MM.1S (cell line): ENCODE results near the gene SAMD4A.

Experiments used
- EZH2 ChIP-seq: fragments of 300-600 bp; sonication (generic); optimal IDR thresholded peaks from 2 replicates; pipeline ENCODE3; 2017; ENCODE audit warnings: low read depth, mild to moderate bottlenecking, antibody characterized with exemption, low read length, mixed read lengths
- EZH2phosphoT487 ChIP-seq: fragments of 300-600 bp; sonication (generic); IDR thresholded peaks from 2 replicates; pipeline ENCODE4 v1.6.1; 2018; ENCODE audit warnings: antibody characterized with exemption, low read length
- TF ChIP-seq, protein P1 (sequence below): fragments of 300-600 bp; sonication (generic); IDR thresholded peaks from 2 replicates; pipeline ENCODE4 v1.5.1; 2016; ENCODE audit warnings: antibody characterized with exemption, low read length, mixed read lengths

DNA sequence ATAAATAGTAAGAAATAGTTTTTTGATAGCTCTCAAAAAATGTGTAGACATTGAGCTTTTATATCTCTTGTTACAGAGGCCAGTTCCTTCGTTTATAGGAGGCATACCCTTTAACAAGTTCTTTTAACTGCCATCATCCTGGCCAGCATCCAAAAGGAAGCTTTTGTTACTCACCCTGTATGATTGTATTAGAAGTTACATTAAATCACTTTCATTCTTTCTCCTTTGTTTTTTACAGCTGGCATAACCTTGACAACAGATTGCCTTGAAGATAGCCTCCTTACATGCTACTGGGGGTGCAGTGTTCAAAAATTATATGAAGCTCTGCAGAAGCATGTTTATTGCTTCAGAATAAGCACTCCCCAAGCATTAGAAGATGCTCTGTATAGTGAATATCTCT is 37.1 kb upstream of the SAMD4A start:
- TF ChIP-seq EZH2 (no peak), EZH2phosphoT487 (no peak)
- TF ChIP-seq, protein P1, sequence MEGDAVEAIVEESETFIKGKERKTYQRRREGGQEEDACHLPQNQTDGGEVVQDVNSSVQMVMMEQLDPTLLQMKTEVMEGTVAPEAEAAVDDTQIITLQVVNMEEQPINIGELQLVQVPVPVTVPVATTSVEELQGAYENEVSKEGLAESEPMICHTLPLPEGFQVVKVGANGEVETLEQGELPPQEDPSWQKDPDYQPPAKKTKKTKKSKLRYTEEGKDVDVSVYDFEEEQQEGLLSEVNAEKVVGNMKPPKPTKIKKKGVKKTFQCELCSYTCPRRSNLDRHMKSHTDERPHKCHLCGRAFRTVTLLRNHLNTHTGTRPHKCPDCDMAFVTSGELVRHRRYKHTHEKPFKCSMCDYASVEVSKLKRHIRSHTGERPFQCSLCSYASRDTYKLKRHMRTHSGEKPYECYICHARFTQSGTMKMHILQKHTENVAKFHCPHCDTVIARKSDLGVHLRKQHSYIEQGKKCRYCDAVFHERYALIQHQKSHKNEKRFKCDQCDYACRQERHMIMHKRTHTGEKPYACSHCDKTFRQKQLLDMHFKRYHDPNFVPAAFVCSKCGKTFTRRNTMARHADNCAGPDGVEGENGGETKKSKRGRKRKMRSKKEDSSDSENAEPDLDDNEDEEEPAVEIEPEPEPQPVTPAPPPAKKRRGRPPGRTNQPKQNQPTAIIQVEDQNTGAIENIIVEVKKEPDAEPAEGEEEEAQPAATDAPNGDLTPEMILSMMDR: no peak
